Psoas muscle (tissue), 8 donors: Measurements from ENCODE around the gene FAT2. TPM values are rescaled to one million over a fixed set of nuclear protein-coding genes. Genes with fewer than 3 reads are reported as not detected.

Experiments used
- ATAC-seq, 4 donors: fragments of 200-7000 bp; cut with Tn5 transposase; one replicate each; pipeline ENCODE4 v1.9.1; 2020; ENCODE audit warnings: moderate library complexity in 3 of 4, mild to moderate bottlenecking in 2 of 4
- DNase-seq, 2 donors: peaks; one replicate each; pipeline ENCODE4 v3.0.0-alpha.2; 2020
- H3K27ac ChIP-seq: fragments of 200-600 bp; one replicate; pipeline ENCODE4 v1.8.0; 2022
- H3K27me3 ChIP-seq, 3 donors: fragments of 200-600 bp in 1 of 3; one replicate each; pipeline versions ENCODE4 v1.6.1 to v1.8.0; 2013 to 2022; ENCODE audit warnings: low read length in 2 of 3, mild to moderate bottlenecking in 2 of 3, moderate library complexity in 1 of 3; ENCODE audit not compliant: insufficient read depth in 3 of 3
- H3K36me3 ChIP-seq, 2 donors: fragments of 200-600 bp in 1 of 2; one replicate each; pipeline versions ENCODE4 v1.6.1 to v1.8.0; 2013 to 2022; ENCODE audit warnings: low read depth in 1 of 2, mild to moderate bottlenecking in 1 of 2, moderate library complexity in 1 of 2; ENCODE audit not compliant: insufficient read depth in 1 of 2
- H3K4me1 ChIP-seq: fragments of 200-600 bp; one replicate; pipeline ENCODE4 v1.8.0; 2022
- H3K4me3 ChIP-seq: fragments of 200-600 bp; one replicate; pipeline ENCODE4 v1.8.0; 2022; ENCODE audit warnings: mild to moderate bottlenecking
- H3K9me3 ChIP-seq: fragments of 200-600 bp; one replicate; pipeline ENCODE4 v1.8.0; 2022
- CTCF ChIP-seq: fragments of 200-600 bp; IDR thresholded peaks from one replicate; pipeline ENCODE4 v1.8.0; 2022; ENCODE audit warnings: antibody characterized with exemption
- WGBS, 3 donors: extraction: QIAGEN DNeasy Blood & Tissue Kit; methylation state at CpG; one replicate each; pipeline versions ENCODE4 v1.1.6 to v1.1.7; 2013; 5-methylcytosine and 5-hydroxymethylcytosine counted together
- intact Hi-C, 2 donors: fragments of 100-400 bp; cut with DNase I; formaldehyde crosslinking; loops; one replicate each; pipeline versions ENCODE4 v1.11.0 to v1.14.2; 2022
- polyA plus RNA-seq, 3 donors: library from polyadenylated mRNA; stranded (reverse); fragments of 200-250 nt; gene quantifications; one replicate each; pipeline ENCODE4 v1.2.3, GENCODE V29; 2013
- total RNA-seq, 4 donors: library from RNA; stranded (reverse); fragmentation: NEBNext Ultra II Directional in 2 of 4; extraction: Animal tissue kit (Norgen Biotek cat#: 25700) in 2 of 4; gene quantifications; one replicate each; pipeline versions ENCODE4 v1.2.1 to v1.2.4, GENCODE V29; 2021 to 2023
- donor health status: healthy with polysubstance abuse.
- donor health status: DM: no; HTN: no; CAD: no; lungs with moderate emphysema.
- donor health status: Bipolar disorder and iron deficiency.
- donor health status: healthy.
- donor health status: DM: yes; HTN: yes; CAD: no.
- donor health status: DM: no; HTN: no; CAD: no.
- donor health status: DM: no; HTN: no; CAD: no.
- donor health status: DM: yes; HTN: yes; CAD: no.

The FAT2 gene
- total and polyA plus RNA-seq, 7 donors: 0.01 to 0.03 (median 0.02) TPM; not detected in 3

- Histone ChIP-seq H3K36me3 (no peaks in the 10 kb centered on the region), H3K27me3 (peaks cover 0 to 4% (median 0%) of the 10 kb centered on the region in 3 donors), H3K9me3 (no peaks in the 10 kb centered on the region), H3K27ac (no peak overlapping the region), H3K4me3 (no peak overlapping the region), H3K4me1 (peaks cover 18% of the 10 kb centered on the region)
- 74 to 84% (median 78%) methylated on average over 6 of the region's 6 CpGs for WGBS, 3 donors
- intact Hi-C loops: no loop called here
- DNase-seq (no peak), ATAC-seq (no peak)
- TF ChIP-seq CTCF: no peak
Observed at GRCh38 chr5:151620461-151620840, 29.3 kb upstream of the FAT2 start.

DNA sequence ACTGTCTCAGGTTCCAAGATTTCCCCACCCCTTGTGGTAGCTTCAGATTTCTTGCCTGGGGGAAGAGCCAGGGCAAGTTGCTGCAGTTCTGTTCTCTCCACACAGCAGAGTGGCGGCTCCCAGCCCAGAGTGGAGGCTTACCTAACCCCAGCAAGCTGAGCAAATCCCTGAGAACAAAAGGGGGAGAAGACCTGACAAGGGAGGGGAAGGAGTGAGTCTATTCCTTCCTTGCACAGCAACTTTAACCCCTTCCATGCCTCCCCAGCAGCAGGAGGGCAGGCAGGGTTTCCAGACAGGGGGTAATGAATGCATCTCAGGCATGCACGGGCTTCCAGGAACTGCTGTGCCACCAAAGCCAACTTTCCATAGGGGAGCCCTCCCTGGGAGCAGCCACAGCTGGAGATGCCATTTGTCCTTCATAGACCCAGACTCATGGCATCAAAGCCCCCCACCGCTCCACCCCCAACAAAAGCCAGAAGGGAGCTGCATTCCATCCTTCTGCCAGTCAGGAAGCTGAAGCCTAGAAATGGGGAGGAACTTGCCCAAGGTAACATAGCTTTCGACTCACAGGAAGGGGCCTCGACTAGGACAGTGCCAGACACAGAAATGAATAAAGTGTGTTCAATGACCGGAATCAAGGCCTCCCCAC, 28.8 kb upstream of the FAT2 start:
- DNase-seq (no peak), ATAC-seq (peak in 3 of 4 donors; percentile 66 to 84 (median 75))
- peaks cover 0 to 4% (median 0%) of the 10 kb centered on the region in 3 donors for H3K27me3 ChIP-seq
- peaks cover 17% of the 10 kb centered on the region for H3K4me1 ChIP-seq
- no peak overlapping the region for H3K4me3 ChIP-seq
- no peak for TF ChIP-seq CTCF
- 47 to 49% (median 47%) methylated on average over 6 of the region's 6 CpGs for WGBS, 3 donors
- H3K9me3 ChIP-seq: no peaks in the 10 kb centered on the region
- no peaks in the 10 kb centered on the region for H3K36me3 ChIP-seq
- intact Hi-C loops: no loop called here
- H3K27ac ChIP-seq: no peak overlapping the region

DNA sequence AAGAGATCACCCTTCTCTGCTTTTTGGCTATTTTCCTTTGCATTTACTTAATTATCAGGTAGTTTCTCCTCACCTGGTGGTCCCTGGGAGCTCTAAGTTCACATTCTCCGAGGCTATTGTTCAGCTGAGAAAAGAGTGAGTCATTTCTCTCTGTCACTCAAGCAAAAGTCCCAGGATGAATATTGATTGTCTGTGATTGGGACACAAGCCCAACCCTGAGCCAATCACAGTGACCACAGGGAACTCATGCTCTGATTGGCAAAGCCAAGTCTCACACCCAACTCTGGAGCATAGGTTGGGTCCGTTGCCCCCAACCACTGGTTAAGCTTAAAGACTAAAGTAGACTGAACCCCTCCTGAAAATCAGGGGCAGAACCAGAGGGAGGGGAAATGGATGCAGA, 27.8 kb upstream of the FAT2 start:
- ATAC-seq (no peak), DNase-seq (no peak)
- Histone ChIP-seq H3K27me3 (peaks cover 0 to 4% (median 0%) of the 10 kb centered on the region in 3 donors), H3K4me1 (peaks cover 8% of the 10 kb centered on the region), H3K27ac (no peak overlapping the region), H3K36me3 (no peaks in the 10 kb centered on the region), H3K4me3 (no peak overlapping the region), H3K9me3 (no peaks in the 10 kb centered on the region)
- no peak for TF ChIP-seq CTCF
- 62 to 76% (median 69%) methylated on average over 2 of the region's 2 CpGs for WGBS, 3 donors
- intact Hi-C loops: no loop called here

DNA sequence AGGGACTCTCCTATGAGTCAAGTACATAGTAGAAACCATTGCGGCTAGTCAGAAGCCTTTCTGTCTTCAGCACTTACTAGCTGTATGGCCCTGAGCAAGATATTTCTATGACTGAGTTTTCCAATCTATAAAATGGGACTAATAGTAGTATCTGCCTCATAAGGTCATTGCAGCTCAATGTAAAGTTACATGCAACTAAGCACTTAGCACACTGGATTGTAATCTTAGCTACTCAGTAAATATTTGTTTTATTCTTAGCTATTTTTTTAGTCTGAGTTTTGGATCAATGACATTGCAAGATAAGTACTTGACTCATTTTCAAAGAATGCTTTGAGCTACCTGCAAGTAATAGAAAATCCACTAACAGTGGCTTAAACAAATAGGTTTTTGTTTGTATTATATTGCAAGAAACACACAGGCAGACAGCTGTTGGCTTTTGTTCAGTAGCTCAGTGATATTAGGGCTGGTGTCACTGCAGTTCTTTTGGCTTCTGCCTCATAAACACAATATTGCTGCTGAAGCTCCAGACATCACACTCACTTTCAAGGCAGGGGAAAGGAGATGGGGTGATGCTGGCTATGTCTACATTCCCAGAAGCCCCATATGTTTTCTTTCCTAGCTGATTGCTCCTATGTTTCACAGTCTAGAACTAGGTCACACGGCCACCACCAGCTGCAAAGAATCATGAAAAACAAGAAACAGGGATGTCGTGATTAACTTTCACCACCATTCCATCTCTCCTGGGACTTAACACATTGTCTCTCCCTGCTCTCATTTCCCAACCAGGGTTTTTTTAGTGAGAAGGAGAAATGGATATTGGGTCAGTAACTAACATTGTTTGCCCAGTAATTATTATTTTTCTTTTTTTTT, 26.9 kb upstream of the FAT2 start:
- no peak for TF ChIP-seq CTCF

More for the DNA sequence above, 26.9 kb upstream of the FAT2 start:
- DNase-seq: no peak
- no peak overlapping the region for H3K27ac ChIP-seq
- no peak for ATAC-seq
- no peak overlapping the region for H3K4me3 ChIP-seq
- peaks cover 0 to 4% (median 0%) of the 10 kb centered on the region in 3 donors for H3K27me3 ChIP-seq
- intact Hi-C loops: no loop called here
- H3K9me3 ChIP-seq: no peaks in the 10 kb centered on the region
- H3K36me3 ChIP-seq: no peaks in the 10 kb centered on the region
- WGBS, 3 donors: 71 to 74% (median 73%) methylated on average over 3 of the region's 3 CpGs
- peaks cover 8% of the 10 kb centered on the region for H3K4me1 ChIP-seq
